AG09309 (cell line): ENCODE measurements around the gene HOXD3.

Experiments used
- DNase-seq: peaks from one replicate; pipeline ENCODE4 v3.0.0-alpha.2; 2010; ENCODE audit warnings: low read depth
- H3K4me3 ChIP-seq: 2 replicates; pipeline ENCODE4 v1.5.1; 2011; ENCODE audit warnings: mild to moderate bottlenecking, low read depth, low read length, moderate library complexity; ENCODE audit not compliant: control insufficient read depth
- TF ChIP-seq, protein P1 (sequence below): IDR thresholded peaks from 2 replicates; pipeline ENCODE4 v1.5.1; 2011; ENCODE audit warnings: mild to moderate bottlenecking, low read depth, low read length, inconsistent platforms; ENCODE audit not compliant: insufficient read depth, control insufficient read depth; ENCODE audit errors: missing control alignments

HOXD3 gene

DNA sequence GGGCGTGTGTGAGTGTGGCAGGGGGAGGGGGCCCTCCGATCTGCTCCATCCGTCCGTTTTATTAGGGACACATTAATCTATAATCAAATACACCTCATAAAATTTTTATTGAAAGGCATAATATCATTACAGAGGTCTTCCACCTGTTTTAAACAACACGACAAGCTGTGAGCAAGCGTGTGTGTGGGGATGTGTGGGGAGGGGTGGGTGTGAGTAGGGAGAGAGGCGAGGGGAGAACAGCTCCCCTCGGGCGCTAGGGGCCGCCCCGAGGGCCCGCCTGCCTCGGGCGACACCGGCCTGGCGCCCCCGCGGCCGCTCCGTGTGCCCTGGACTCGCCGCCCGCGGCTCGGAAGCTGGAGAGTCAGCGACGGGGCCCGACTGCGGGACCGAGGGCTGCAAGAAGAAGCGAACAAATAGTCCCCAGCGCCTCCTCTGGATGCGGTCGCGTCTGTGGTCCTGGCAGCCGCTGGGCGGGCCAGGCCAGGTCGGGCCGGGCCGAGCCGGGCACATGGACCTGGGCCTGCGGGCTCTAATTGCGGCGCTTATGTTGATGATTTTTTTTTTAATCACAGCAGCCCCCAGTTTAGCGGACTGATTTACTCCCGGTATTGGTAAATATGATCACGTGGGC is 34.9 kb upstream of the HOXD3 start:
- TF ChIP-seq, protein P1, sequence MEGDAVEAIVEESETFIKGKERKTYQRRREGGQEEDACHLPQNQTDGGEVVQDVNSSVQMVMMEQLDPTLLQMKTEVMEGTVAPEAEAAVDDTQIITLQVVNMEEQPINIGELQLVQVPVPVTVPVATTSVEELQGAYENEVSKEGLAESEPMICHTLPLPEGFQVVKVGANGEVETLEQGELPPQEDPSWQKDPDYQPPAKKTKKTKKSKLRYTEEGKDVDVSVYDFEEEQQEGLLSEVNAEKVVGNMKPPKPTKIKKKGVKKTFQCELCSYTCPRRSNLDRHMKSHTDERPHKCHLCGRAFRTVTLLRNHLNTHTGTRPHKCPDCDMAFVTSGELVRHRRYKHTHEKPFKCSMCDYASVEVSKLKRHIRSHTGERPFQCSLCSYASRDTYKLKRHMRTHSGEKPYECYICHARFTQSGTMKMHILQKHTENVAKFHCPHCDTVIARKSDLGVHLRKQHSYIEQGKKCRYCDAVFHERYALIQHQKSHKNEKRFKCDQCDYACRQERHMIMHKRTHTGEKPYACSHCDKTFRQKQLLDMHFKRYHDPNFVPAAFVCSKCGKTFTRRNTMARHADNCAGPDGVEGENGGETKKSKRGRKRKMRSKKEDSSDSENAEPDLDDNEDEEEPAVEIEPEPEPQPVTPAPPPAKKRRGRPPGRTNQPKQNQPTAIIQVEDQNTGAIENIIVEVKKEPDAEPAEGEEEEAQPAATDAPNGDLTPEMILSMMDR, result no peak
- no peak for DNase-seq
- H3K4me3 ChIP-seq, result peak overlapping the region; percentile 8; the same call in 1 of the 2 replicates

- TF ChIP-seq, protein P1, result no peak
- DNase-seq, result no peak
- peak within 1 kb of the TSS; percentile 8; the same call in 1 of the 2 replicates for H3K4me3 ChIP-seq
These were observed 34.3 kb upstream of the HOXD3 start, which contains the start of gene HOXD9 for GRCh38 chr2:176122683-176123410. Gene HOXD9, plus strand, starts transcription at chr2:176122719. Its CDS starts 50 bp downstream, at chr2:176122769.

GRCh38 chr2:176123411-176124109 is 33.5 kb upstream of the HOXD3 start:
- DNase-seq, result no peak
- TF ChIP-seq, protein P1, result no peak
- no peak overlapping the region for H3K4me3 ChIP-seq

DNA sequence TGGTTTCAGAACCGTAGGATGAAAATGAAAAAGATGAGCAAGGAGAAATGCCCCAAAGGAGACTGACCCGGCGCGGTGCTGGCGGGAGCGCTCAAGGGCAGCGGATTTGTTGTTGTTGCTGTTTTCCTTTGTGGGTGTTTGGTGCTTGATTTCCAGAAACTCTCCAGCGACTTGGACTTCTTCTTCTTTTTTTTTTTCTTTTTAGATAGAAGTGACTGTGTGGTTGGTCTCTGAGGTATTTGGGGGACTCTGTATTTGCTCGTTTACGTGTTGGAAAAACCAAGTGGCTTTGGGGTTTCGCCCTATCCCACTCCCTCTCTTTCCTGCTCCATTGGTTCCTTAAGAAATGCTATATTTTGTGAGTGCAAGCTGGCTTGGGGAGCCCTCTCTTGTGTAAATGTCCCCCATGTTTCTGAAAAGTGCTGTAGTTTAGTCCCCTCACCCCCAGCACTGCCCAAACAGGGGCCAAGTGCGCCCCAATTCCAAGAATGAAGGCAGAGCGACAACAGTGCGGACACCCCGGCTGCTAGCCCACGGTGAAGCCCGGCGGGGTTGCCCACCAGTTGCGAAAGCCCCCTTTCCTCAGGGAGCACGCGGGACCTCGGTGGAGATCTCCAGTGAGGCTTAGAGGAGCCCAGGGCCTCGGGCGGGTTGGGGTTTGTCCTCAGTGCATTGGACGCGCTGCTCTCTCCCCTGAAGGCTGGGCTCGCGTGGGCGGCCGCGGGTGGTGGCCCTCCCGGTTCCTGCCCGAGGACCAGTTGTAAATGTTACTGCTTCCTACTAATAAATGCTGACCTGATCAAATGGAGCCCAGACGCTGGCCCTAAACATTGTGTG is 32.8 kb upstream of the HOXD3 start:
- TF ChIP-seq, protein P1, result no peak
- DNase-seq, result no peak
- H3K4me3 ChIP-seq, result no peak overlapping the region

GRCh38 chr2:176124947-176125771 is 31.9 kb upstream of the HOXD3 start:
- DNase-seq, result no peak
- no peak overlapping the region for H3K4me3 ChIP-seq
- TF ChIP-seq, protein P1, result no peak
